Fibroblast of the conjunctiva (primary cell): ENCODE data around the gene MCAT.

Source experiments
- DNase-seq: peaks from one replicate; pipeline ENCODE4 v3.0.0-alpha.2; 2010; ENCODE audit warnings: low read depth

MCAT gene

GRCh38 chr22:43172191-43172590, 29.0 kb upstream of the MCAT start:
- DNase-seq = no peak

DNA sequence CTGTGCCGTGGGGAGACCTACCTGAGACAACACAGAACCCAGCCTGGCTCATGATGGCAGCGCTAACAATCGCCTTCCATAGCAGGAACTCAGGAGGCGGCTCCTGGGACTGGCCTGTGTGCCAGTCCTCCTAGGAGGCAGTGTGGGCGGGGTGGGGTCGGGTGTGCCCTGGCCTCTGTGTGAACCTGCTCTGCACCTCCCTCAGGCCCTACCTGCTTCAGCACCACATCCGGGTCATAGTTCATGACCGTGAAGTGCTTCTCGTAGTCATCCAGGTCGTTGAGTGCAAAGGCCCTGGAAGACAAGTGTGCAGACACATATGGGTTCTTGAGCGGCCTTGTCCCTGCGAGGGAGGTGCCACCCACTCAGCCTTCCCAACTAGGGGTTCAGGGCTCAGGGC, 28.4 kb upstream of the MCAT start:
- DNase-seq = no peak

DNA sequence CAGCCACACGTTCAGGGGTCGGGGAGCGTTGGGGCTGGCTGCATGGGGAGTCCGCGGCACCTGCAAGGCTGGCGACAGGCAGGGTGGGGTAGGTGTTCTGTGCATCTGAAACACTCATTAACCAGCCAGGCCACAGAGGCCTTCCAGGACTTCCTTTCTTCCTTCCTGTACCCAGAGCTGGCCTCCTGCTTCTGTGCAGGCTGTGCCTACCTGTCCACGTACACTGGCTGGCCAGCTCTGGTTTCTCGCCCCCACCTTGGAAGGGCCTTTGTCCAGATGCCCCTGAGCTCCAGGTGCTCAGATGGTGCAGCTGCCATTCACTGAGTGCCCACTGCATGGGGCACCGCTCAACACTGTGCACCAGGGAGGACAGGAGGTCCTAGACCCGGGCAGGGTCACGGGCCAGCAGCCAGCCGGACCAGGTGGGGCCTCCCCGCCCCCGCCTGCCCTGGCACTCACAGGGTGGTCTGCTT, 27.9 kb upstream of the MCAT start:
- DNase-seq = no peak

- no peak for DNase-seq
Observed at GRCh38 chr22:43170131-43170480, 26.9 kb upstream of the MCAT start.

- no peak for DNase-seq
Observed at GRCh38 chr22:43169310-43170130, 26.3 kb upstream of the MCAT start.

GRCh38 chr22:43168471-43169309, 25.5 kb upstream of the MCAT start:
- DNase-seq = no peak

- DNase-seq = no peak
Observed at GRCh38 chr22:43167001-43167589, 23.9 kb upstream of the MCAT start.

DNA sequence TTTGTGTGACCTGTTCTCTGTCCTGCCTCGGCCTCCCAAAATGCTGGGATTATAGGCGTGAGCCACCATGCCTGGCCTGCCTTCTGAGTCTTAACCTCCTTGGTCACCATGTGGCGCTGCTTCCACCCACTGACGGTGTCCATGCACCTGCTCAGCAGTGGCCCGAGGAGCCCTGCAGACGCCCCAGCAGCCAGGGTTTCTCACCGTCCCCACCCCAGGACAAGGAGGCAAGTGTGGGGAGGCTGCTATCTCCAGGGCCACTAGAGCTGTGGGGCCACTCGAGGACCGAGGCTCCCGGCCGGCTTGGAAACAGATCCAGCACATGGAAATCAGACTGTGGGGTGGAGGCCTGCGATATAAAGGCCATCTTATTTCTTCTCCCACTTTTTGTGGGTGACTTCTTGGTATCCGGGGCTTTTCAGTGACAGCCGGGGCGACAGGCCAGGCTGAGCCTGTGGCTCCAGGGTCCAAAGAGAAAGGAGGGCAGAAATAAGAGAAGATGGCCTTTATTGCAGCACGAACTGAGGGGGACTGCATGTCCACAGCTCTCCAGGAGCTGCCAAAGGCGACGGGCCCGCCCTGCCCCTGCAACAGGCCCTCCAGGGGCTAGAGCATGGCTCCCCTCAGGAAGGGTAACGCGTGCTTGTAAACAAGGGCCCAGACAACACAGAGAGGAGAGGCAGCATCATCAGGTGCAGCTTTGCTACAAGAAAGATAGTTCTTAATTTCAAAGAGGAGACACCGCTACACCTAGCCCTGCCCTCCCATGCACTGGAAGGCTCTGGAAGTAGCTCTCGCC, 23.1 kb upstream of the MCAT start:
- DNase-seq = no peak

DNA sequence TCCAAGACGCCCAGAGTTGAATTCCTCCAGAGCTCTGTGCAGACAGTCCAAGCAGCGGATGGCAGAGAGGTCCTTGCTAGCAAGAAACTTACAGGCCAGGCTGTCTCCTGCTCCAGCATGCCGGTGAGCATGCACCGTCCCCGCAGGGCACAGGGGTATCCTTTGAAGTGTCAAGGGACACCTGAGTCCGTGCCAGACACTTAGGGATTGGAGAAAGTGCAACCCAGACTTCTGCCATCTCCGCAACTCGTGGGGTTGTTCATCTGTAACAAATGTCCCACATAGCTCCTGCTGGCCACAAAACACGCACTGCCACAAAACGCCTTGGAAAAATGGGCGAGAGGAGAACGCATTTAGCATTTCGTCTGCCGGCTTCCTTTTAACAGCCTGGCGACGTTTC, 21.4 kb upstream of the MCAT start:
- DNase-seq = no peak

GRCh38 chr22:43163241-43163795, 20.1 kb upstream of the MCAT start:
- DNase-seq = no peak

DNA sequence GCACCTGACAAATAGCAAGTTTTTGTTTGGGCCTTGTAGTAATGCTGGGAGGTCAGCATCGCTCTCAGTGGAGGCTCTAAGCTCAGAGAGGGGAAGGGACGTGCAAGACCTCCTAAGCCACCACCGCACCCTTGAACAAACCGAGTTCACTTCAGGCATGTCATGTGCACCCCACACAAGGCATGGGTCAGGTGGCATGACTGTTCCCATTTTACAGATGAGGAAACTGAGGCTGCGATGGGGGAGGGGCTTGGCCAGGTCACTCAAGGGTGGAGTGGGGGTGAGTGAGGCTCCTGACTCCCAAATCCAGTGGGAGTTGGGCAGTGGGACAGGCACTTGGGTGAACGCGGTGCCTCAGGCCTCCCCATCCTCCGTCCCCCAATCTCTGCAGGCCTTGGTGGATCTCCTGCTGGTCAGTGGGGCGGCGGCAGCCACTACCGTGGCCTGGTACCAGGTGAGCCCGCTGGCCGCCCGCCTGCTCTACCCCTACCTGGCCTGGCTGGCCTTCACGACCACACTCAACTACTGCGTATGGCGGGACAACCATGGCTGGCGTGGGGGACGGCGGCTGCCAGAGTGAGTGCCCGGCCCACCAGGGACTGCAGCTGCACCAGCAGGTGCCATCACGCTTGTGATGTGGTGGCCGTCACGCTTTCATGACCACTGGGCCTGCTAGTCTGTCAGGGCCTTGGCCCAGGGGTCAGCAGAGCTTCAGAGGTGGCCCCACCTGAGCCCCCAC, 19.4 kb upstream of the MCAT start:
- no peak for DNase-seq

DNA sequence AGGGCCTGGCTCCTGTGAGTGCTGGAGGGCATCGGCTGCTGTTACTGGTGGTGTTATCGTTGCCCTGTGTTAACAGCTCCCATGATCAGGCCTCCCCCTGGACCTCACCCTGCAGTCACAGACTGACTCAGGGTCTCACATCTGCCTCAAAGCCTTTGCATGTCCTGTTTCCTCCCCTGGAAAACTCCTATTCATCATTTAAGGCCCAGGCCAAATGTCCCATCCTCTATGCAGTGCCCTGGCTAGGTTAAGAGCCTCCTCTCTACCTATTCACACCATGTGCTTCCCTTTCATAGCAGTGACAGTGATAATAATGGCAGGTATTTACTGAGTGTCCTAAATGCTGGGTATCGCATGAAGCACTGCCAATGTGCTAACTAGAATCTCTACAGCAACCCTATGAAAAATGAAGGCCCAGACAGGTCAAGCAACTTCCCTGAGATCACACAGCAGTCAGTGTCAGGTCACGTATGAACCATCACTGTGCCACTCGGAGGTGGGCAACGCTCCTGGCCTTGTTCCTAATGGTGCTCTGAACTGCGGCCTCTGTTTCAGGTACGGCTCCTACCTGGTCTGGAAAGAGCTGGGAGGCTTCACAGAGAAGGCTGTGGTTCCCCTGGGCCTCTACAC, 17.4 kb upstream of the MCAT start:
- no peak for DNase-seq

DNA sequence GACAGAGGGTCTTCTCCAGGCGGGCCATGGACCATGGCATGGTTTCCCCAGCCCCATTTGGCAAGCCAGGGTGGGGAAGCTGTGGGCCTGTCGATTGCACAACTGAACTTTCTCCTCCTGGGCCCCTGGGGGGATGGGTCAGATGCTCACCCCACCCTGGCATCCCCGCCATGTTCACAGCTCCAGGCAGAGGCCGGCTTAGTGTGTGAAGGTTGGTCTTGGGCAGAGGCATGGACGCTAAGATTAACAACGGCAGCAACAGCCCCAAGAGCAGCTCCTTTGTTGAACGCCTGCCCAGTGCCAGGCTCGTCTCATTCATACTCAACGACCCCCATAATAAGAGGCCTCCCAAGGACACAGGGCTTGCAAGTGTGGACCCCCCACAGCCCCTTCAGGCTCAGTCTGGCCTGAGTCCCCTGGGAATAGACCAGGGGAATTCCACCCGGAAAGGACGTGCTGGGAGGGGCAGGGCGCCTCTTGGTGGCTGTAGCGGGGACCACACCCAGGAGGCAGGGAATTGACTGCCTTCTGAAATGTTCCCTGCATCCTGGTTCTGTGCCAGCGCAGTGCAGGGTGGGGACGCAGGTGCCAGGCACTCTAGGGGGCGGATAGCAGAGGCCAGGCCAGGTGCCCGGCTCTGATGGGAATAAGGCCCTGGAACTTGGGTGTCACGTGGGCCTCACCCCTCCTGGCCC, 16.4 kb upstream of the MCAT start:
- no peak for DNase-seq

DNA sequence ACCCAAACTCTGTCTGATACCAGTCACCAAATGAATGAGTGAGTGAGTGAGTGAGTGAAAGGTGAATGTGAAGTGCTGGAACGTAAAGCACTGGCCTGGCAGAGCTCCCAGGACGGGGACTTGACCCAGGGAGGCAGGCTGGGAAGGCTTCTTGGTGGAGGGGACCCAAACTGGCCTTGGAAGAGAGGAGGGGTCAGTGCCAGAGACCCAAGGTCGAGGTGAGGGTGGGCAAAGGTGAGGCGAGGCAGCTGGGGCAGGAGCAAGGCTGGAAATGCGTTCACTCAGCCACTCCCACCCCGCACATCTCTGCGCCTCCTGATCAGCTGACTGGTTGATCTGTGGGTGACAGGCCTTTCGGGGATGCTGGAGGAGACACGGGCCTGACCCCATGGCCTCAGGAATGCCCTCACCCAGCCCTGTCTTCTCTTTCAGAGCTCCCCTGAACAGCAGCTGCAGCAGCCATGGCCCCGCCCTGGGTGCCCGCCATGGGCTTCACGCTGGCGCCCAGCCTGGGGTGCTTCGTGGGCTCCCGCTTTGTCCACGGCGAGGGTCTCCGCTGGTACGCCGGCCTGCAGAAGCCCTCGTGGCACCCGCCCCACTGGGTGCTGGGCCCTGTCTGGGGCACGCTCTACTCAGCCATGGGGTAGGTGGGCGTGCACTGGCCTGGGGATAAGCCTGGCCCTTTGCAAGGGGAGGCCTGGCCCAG, 15.7 kb upstream of the MCAT start:
- no peak for DNase-seq

DNA sequence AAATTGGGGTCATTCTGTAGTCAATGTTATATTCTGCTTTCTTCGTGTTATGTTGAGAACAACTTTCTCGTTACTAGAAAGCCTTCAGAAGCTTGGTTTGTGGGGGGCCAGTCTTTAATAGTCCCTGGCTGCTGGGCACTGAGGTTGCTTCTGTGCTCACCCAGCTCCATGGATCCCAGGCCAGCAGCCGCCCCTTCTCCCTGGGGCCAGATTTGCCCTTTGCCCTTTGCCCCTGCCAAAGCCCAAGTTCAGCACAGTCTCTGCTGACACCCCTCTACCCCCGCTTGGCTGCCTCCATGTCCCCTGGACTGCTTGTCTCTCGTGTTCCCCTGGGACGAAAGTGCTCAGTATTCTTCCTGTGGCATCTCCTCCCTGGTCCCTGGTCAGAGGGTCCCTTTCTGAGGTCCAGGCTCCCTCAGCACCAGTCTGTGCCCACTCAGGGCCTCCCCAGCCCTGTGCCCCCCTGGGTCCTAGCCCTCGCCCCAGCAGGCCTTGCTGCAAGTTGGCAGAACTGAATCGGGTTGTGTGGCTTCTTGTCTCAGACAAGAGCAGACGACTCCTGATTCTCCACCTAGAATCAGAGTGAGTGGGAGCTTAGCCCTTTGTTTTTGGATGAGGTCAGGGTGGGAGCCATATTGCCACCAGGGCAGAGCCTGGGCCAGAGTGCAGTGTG, 14.8 kb upstream of the MCAT start:
- DNase-seq = no peak

DNA sequence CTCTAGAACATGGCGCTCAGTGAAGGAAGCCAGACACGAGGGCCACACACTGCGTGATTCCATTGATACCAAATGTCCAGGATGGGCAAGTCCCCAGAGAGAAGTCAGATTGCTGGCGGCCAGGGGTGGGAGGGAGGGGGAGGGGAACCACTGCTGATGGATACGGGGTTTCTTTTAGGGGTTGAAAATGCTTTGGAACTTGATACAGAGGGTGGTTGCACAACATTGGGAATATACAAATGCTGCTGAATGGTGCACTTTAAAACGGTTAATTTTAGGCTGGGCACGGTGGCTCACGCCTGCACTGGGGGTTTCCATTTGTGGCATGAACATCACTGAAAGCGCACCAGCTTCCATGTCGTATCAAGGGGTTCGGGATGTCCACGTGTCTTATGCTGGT, 13.2 kb upstream of the MCAT start:
- DNase-seq = no peak

- no peak for DNase-seq
Observed at GRCh38 chr22:43155789-43156188, 12.6 kb upstream of the MCAT start.

DNA sequence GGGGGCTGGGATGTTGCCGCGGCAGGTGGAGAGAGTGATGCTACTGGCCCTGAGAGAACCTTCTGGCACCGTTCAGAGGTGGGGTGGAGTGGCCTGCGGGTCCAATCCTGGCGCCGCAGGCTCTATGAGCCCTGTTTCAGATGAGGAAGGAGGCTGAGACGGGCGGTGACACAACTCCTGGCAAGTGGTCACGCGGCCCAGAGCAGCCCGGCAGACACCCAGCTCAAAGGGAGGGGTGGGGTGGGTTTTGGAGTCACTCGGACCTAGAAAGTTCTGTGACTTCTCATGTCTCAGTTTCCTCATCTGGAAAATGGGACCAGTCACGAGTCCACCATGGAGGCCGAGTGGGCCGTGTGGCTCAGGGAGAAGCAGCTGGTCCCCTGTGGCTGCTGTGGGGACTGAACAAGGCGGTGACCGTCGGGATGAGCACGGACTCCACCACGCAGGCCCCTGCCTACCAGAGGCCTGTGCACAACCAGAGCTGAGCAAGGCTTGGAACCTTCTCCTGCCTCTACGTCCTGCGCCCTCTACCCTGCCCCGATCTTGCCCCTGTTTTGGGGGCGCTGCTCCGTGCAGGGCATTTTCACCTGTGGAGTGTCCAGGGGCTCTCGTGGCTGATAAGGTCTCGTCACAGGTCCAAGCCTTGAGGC, 11.8 kb upstream of the MCAT start:
- DNase-seq = no peak
